ENCODE results near the gene LKAAEAR1.

DNA sequence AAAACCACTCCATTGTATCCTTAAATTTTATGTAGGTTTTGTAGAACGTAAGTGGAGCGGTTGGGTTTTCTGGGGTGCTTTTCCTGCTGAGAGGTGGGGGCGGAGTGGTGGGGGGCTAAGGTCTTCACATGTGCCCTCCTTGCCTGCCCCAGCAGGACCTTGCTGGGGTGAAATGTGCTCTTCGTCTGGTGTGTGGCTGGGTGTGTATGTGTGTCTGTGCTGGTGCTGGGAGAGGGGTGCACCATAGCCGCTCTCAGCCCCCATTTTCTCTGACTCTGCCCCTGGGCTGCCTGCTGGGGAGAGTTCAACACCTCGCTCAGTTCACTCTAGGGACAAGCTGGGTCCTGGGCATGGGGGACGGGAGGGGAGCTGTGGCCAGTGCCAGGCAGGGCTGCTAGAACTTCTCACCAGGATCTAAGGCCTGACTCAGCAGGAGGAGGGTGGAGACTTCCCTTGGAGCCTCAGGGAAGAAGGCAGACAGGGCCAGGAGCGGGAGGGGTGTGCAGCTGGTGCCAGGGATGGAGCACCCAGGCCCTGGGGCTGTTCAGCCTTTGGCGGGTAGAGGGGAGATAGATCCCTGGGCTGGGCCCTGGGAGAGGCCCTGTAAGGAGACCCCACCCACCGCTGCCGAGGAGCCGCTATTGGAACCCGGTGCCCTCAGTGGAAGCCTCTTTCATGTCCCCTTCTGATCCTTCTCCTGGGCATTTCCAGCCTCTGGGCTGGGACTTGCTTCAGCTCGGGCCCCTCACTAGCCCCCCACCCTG, 39.5 kb downstream of the LKAAEAR1 start:
- TF ChIP-seq, protein P1, sequence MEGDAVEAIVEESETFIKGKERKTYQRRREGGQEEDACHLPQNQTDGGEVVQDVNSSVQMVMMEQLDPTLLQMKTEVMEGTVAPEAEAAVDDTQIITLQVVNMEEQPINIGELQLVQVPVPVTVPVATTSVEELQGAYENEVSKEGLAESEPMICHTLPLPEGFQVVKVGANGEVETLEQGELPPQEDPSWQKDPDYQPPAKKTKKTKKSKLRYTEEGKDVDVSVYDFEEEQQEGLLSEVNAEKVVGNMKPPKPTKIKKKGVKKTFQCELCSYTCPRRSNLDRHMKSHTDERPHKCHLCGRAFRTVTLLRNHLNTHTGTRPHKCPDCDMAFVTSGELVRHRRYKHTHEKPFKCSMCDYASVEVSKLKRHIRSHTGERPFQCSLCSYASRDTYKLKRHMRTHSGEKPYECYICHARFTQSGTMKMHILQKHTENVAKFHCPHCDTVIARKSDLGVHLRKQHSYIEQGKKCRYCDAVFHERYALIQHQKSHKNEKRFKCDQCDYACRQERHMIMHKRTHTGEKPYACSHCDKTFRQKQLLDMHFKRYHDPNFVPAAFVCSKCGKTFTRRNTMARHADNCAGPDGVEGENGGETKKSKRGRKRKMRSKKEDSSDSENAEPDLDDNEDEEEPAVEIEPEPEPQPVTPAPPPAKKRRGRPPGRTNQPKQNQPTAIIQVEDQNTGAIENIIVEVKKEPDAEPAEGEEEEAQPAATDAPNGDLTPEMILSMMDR (IDR thresholded peaks at IDR 0.05) = no peak
- TF ChIP-seq EP300 (IDR thresholded peaks at IDR 0.05) (no peak), POLR2A (IDR thresholded peaks at IDR 0.05) (no peak)
